Measurements from ENCODE around the gene CNTN1.

Gene CNTN1

DNA sequence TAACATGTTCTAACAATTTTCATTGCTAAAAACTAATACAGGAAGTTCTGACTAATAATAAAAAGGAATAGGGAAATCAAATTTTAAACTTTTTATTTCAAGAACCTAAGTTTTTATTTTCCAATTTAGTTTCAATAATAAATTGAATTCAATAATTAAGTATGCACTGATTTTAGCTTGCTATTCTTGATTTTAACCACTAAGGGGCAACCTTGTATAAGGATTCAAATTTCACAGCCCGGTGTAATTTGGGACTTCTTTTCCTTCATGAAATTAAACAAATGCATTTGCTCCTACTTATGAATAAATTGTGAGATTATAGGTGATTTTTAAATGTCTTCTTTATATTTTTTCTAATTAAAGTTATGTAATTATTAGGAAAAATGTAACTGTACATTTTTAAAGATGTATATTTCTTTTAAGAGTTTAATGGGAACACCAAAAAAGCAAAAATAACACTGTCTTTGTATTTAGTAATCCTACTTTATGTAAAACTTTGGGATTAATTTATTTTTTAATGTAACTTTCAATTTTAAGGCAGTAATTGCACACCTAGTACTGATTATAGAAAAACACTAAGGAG is 254.5 kb downstream of the CNTN1 start:
- TF ChIP-seq, protein P1, sequence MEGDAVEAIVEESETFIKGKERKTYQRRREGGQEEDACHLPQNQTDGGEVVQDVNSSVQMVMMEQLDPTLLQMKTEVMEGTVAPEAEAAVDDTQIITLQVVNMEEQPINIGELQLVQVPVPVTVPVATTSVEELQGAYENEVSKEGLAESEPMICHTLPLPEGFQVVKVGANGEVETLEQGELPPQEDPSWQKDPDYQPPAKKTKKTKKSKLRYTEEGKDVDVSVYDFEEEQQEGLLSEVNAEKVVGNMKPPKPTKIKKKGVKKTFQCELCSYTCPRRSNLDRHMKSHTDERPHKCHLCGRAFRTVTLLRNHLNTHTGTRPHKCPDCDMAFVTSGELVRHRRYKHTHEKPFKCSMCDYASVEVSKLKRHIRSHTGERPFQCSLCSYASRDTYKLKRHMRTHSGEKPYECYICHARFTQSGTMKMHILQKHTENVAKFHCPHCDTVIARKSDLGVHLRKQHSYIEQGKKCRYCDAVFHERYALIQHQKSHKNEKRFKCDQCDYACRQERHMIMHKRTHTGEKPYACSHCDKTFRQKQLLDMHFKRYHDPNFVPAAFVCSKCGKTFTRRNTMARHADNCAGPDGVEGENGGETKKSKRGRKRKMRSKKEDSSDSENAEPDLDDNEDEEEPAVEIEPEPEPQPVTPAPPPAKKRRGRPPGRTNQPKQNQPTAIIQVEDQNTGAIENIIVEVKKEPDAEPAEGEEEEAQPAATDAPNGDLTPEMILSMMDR (conservative IDR thresholded peaks at IDR 0.05; ENCODE audit: control insufficient read depth, insufficient read depth, low read depth, low read length), result peak; percentile 56
- DNase-seq (ENCODE audit: low read depth), result peak; percentile 52
- no peak overlapping the region for H3K4me3 ChIP-seq (ENCODE audit: control insufficient read depth, low read depth, low read length)

DNA sequence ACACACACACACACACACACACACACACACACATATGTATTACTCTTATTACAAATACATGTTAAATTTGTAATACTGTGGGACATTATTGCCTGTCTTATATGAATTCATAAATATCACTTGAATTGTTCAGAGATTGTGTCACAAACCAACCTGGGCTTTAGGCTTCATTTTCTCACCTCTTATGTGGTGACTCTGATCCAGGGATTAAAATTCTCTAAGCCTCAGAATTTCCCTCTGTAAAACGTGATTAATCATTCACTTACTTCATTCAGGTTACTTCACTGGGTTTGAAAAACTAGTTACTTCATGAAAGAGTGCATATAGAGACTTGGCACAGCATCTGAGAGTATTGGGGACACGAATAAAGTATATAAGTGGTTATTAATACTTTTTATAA is 255.6 kb downstream of the CNTN1 start:
- TF ChIP-seq, protein P1 (conservative IDR thresholded peaks at IDR 0.05; ENCODE audit: control insufficient read depth, insufficient read depth, low read depth, low read length), result no peak
- no peak for DNase-seq (ENCODE audit: low read depth)
- H3K4me3 ChIP-seq (ENCODE audit: control insufficient read depth, low read depth, low read length), result no peak overlapping the region

DNA sequence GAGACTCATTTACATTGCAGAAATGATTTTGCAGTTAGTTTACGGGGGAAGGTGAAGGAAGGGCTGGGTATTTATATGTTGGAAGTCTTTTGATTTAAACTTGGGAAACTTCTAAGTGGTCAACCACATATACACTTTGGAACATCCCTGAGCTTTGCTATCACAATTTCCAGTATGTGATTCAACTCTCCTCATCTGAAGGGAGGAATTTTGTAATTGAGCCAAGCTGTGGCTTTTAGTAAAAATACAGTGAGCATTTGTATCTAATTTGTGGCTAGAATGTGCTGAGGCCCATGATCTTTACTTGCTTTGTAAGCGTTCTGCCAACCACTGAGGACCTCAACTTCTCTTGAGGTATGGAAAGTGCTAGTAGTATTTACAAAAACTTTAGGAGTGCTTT is 260.8 kb downstream of the CNTN1 start:
- TF ChIP-seq, protein P1 (conservative IDR thresholded peaks at IDR 0.05; ENCODE audit: control insufficient read depth, insufficient read depth, low read depth, low read length), result no peak
- H3K4me3 ChIP-seq (ENCODE audit: control insufficient read depth, low read depth, low read length), result no peak overlapping the region
- peak; percentile 63 for DNase-seq (ENCODE audit: low read depth)

DNA sequence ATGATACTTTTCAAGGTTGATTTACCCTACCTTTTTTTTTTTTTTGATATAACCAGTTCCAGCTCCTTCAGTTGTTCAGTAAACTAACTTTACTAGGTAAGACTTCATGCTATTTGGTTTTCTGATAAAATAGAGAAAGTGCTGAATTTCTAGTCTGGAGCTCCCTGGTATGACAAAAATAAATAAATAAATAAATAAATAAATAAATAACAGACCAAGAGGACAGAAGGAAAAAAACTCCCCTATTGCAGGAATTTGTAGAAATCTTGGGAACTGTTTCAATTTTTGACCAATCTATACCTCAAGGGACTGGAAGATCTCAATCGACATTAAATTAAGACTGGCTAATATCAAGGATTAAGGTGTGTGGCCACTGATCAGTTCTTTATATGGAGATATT is 265.2 kb downstream of the CNTN1 start:
- no peak overlapping the region for H3K4me3 ChIP-seq (ENCODE audit: control insufficient read depth, low read depth, low read length)
- no peak for DNase-seq (ENCODE audit: low read depth)
- TF ChIP-seq, protein P1 (conservative IDR thresholded peaks at IDR 0.05; ENCODE audit: control insufficient read depth, insufficient read depth, low read depth, low read length), result no peak

DNA sequence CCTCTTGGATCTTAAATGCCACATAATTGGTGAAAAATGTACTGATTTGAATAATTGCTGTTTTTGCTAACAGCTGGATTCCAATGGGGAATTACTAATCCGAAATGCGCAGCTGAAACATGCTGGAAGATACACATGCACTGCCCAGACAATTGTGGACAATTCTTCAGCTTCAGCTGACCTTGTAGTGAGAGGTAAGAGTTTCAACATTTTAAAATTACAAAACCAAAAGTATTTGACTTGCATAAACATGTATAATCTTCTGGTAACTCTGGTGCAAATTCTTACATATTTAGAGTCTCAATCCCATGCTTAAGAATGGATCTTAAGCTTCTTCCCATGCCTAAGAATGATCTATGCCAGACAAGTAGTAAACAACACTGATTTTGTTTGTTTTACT is 266.8 kb downstream of the CNTN1 start:
- peak; percentile 53 for DNase-seq (ENCODE audit: low read depth)
- H3K4me3 ChIP-seq (ENCODE audit: control insufficient read depth, low read depth, low read length), result no peak overlapping the region
- TF ChIP-seq, protein P1 (conservative IDR thresholded peaks at IDR 0.05; ENCODE audit: control insufficient read depth, insufficient read depth, low read depth, low read length), result no peak

DNA sequence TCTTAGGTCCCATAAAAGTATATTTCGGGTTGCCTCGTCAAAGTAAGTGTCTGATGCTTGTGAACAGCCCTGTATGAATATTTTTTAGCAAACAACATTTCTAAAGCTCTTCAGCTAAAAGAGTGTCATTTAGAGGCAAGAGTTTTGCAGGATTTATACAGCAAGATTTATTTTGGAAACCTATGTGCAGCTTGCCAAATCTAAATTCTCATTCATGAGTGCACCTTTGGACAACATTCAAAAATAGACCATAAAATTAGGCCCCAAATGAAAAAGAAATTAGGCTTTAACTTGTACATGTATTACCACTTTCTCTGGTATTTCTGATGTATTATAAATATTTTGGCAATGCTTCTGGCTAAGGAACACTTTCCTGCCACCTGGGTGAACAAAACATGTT is 271.5 kb downstream of the CNTN1 start:
- DNase-seq (ENCODE audit: low read depth), result no peak
- no peak overlapping the region for H3K4me3 ChIP-seq (ENCODE audit: control insufficient read depth, low read depth, low read length)
- TF ChIP-seq, protein P1 (conservative IDR thresholded peaks at IDR 0.05; ENCODE audit: control insufficient read depth, insufficient read depth, low read depth, low read length), result no peak

DNA sequence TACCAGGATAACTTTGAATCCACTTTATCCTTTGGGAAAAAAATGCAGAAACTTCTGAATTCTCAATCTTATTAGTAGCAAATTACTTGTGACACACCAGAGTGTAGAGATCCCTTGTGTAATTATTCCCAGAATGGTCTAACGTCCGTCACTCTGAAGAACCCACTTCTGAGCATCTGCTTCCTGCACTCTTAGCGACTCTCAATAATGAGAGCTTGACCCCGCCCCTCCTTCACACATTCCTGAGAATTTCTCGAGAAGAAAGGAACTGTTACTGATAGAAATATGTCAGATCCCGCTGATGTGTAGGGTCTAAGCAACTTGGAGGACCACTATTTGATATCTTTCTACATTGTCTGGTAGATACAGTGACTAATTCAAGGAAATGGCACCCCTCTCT is 277.6 kb downstream of the CNTN1 start:
- no peak for DNase-seq (ENCODE audit: low read depth)
- TF ChIP-seq, protein P1 (conservative IDR thresholded peaks at IDR 0.05; ENCODE audit: control insufficient read depth, insufficient read depth, low read depth, low read length), result no peak
- no peak overlapping the region for H3K4me3 ChIP-seq (ENCODE audit: control insufficient read depth, low read depth, low read length)
